Measurements from ENCODE around the gene PRKAB1.

The PRKAB1 gene

GRCh38 chr12:119682639-119683252, 14.8 kb downstream of the PRKAB1 start:
- Histone ChIP-seq H3K4me3 (no peak overlapping the region), H3K27ac (peak overlapping the region; percentile 40; the same call in 1 of the 2 replicates), H4K20me1 (peaks cover 5% of the 10 kb centered on the region; the same call in 1 of the 2 replicates), H3K9me3 (no peaks in the 10 kb centered on the region), H3K27me3 (no peaks in the 10 kb centered on the region), H3K36me3 (peaks cover 93% of the 10 kb centered on the region), H3K4me2 (no peak overlapping the region), H3K9ac (no peak overlapping the region), H3K4me1 (peaks cover 25% of the 10 kb centered on the region)
- TF ChIP-seq Cebpa-rat (IDR thresholded peaks at IDR 0.05), result no peak

GRCh38 chr12:119683413-119683812, 15.5 kb downstream of the PRKAB1 start:
- Histone ChIP-seq H3K9me3 (no peaks in the 10 kb centered on the region), H3K4me1 (peaks cover 28% of the 10 kb centered on the region), H3K4me3 (no peak overlapping the region), H3K27ac (no peak overlapping the region), H3K27me3 (no peaks in the 10 kb centered on the region), H4K20me1 (peaks cover 5% of the 10 kb centered on the region; the same call in 1 of the 2 replicates), H3K4me2 (no peak overlapping the region), H3K9ac (no peak overlapping the region), H3K36me3 (peaks cover 93% of the 10 kb centered on the region)
- no peak for TF ChIP-seq Cebpa-rat (IDR thresholded peaks at IDR 0.05)

GRCh38 chr12:119683816-119684215, 15.9 kb downstream of the PRKAB1 start:
- Histone ChIP-seq H3K9ac (no peak overlapping the region), H3K4me1 (peaks cover 28% of the 10 kb centered on the region), H3K4me2 (no peak overlapping the region), H3K9me3 (no peaks in the 10 kb centered on the region), H3K4me3 (no peak overlapping the region), H3K27me3 (no peaks in the 10 kb centered on the region), H3K36me3 (peaks cover 93% of the 10 kb centered on the region), H4K20me1 (peaks cover 5% of the 10 kb centered on the region; the same call in 1 of the 2 replicates), H3K27ac (no peak overlapping the region)
- TF ChIP-seq Cebpa-rat (IDR thresholded peaks at IDR 0.05), result no peak

- H4K20me1 ChIP-seq, result no peaks in the 10 kb centered on the region
- no peak overlapping the region for H3K4me2 ChIP-seq
- H3K36me3 ChIP-seq, result peaks cover 92% of the 10 kb centered on the region
- no peaks in the 10 kb centered on the region for H3K9me3 ChIP-seq
- TF ChIP-seq Cebpa-rat (IDR thresholded peaks at IDR 0.05), result no peak
- no peak overlapping the region for H3K4me3 ChIP-seq
- no peak overlapping the region for H3K9ac ChIP-seq
- H3K4me1 ChIP-seq, result peaks cover 28% of the 10 kb centered on the region
- H3K27ac ChIP-seq, result no peak overlapping the region
- H3K27me3 ChIP-seq, result no peaks in the 10 kb centered on the region
Measured at GRCh38 chr12:119684711-119685369, 16.9 kb downstream of the PRKAB1 start.

GRCh38 chr12:119685375-119685774, 17.4 kb downstream of the PRKAB1 start:
- no peak for TF ChIP-seq Cebpa-rat (IDR thresholded peaks at IDR 0.05)
- Histone ChIP-seq H4K20me1 (no peaks in the 10 kb centered on the region), H3K4me2 (no peak overlapping the region), H3K4me1 (peaks cover 28% of the 10 kb centered on the region), H3K36me3 (peaks cover 92% of the 10 kb centered on the region), H3K9me3 (no peaks in the 10 kb centered on the region), H3K4me3 (no peak overlapping the region), H3K9ac (no peak overlapping the region), H3K27ac (no peak overlapping the region), H3K27me3 (no peaks in the 10 kb centered on the region)

- Histone ChIP-seq H3K4me1 (peaks cover 28% of the 10 kb centered on the region), H3K4me3 (no peak overlapping the region), H3K4me2 (no peak overlapping the region), H3K9me3 (no peaks in the 10 kb centered on the region), H3K9ac (no peak overlapping the region), H4K20me1 (no peaks in the 10 kb centered on the region), H3K36me3 (peaks cover 92% of the 10 kb centered on the region), H3K27ac (no peak overlapping the region), H3K27me3 (no peaks in the 10 kb centered on the region)
- no peak for TF ChIP-seq Cebpa-rat (IDR thresholded peaks at IDR 0.05)
Measured at GRCh38 chr12:119686355-119686754, 18.4 kb downstream of the PRKAB1 start.

GRCh38 chr12:119686776-119687175, 18.8 kb downstream of the PRKAB1 start:
- TF ChIP-seq Cebpa-rat (IDR thresholded peaks at IDR 0.05), result no peak
- Histone ChIP-seq H3K27ac (no peak overlapping the region), H3K9me3 (no peaks in the 10 kb centered on the region), H3K4me3 (no peak overlapping the region), H3K27me3 (no peaks in the 10 kb centered on the region), H3K9ac (no peak overlapping the region), H3K4me1 (peaks cover 28% of the 10 kb centered on the region), H4K20me1 (no peaks in the 10 kb centered on the region), H3K36me3 (peaks cover 91% of the 10 kb centered on the region), H3K4me2 (no peak overlapping the region)

GRCh38 chr12:119687406-119687805, 19.5 kb downstream of the PRKAB1 start:
- peaks cover 24% of the 10 kb centered on the region for H3K4me1 ChIP-seq

GRCh38 chr12:119687879-119688278, 19.9 kb downstream of the PRKAB1 start:
- H4K20me1 ChIP-seq, result no peaks in the 10 kb centered on the region
- H3K4me1 ChIP-seq, result peaks cover 20% of the 10 kb centered on the region
- no peak overlapping the region for H3K9ac ChIP-seq
- H3K36me3 ChIP-seq, result peaks cover 88% of the 10 kb centered on the region
- no peaks in the 10 kb centered on the region for H3K27me3 ChIP-seq
- H3K4me3 ChIP-seq, result no peak overlapping the region
- no peak overlapping the region for H3K27ac ChIP-seq
- TF ChIP-seq Cebpa-rat (IDR thresholded peaks at IDR 0.05), result no peak
- H3K4me2 ChIP-seq, result no peak overlapping the region
- no peaks in the 10 kb centered on the region for H3K9me3 ChIP-seq

More at GRCh38 chr12:119687406-119687805, 19.5 kb downstream of the PRKAB1 start:
- H3K9me3 ChIP-seq, result no peaks in the 10 kb centered on the region
- no peak overlapping the region for H3K4me2 ChIP-seq
- no peak overlapping the region for H3K4me3 ChIP-seq
- no peak overlapping the region for H3K9ac ChIP-seq
- TF ChIP-seq Cebpa-rat (IDR thresholded peaks at IDR 0.05), result no peak
- H3K27me3 ChIP-seq, result no peaks in the 10 kb centered on the region
- no peak overlapping the region for H3K27ac ChIP-seq
- peaks cover 86% of the 10 kb centered on the region for H3K36me3 ChIP-seq
- no peaks in the 10 kb centered on the region for H4K20me1 ChIP-seq

- no peaks in the 10 kb centered on the region for H4K20me1 ChIP-seq
Measured at GRCh38 chr12:119689935-119690500, 22.1 kb downstream of the PRKAB1 start.

More at GRCh38 chr12:119689935-119690500, 22.1 kb downstream of the PRKAB1 start:
- no peaks in the 10 kb centered on the region for H3K9me3 ChIP-seq
- peaks cover 90% of the 10 kb centered on the region for H3K36me3 ChIP-seq
- no peak overlapping the region for H3K27ac ChIP-seq
- H3K27me3 ChIP-seq, result no peaks in the 10 kb centered on the region
- no peak overlapping the region for H3K9ac ChIP-seq
- H3K4me1 ChIP-seq, result peaks cover 8% of the 10 kb centered on the region; the same call in 1 of the 2 replicates
- no peak overlapping the region for H3K4me2 ChIP-seq
- TF ChIP-seq Cebpa-rat (IDR thresholded peaks at IDR 0.05), result no peak
- H3K4me3 ChIP-seq, result no peak overlapping the region

All from BLaER1 (cell line).